ENCODE measurements around the gene SYNJ2.

The SYNJ2 gene

GRCh38 chr6:158068893-158069799 lies 87.5 kb downstream of the SYNJ2 start:
- no peak for DNase-seq (ENCODE audit: low spot score)
- TF ChIP-seq CTCF (IDR thresholded peaks at IDR 0.05; ENCODE audit: extremely low read depth, missing control alignments) = no peak

GRCh38 chr6:158069800-158070195 lies 88.1 kb downstream of the SYNJ2 start:
- no peak for DNase-seq (ENCODE audit: low spot score)
- TF ChIP-seq CTCF (IDR thresholded peaks at IDR 0.05; ENCODE audit: extremely low read depth, missing control alignments) = no peak

- TF ChIP-seq CTCF (IDR thresholded peaks at IDR 0.05; ENCODE audit: extremely low read depth, missing control alignments) = no peak
- no peak for DNase-seq (ENCODE audit: low spot score)
These were observed 88.8 kb downstream of the SYNJ2 start for GRCh38 chr6:158070513-158070912.

GRCh38 chr6:158071121-158072082 lies 89.7 kb downstream of the SYNJ2 start:
- no peak for DNase-seq (ENCODE audit: low spot score)
- TF ChIP-seq CTCF (IDR thresholded peaks at IDR 0.05; ENCODE audit: extremely low read depth, missing control alignments) = no peak

- TF ChIP-seq CTCF (IDR thresholded peaks at IDR 0.05; ENCODE audit: extremely low read depth, missing control alignments) = peak; percentile 75
- DNase-seq (ENCODE audit: low spot score) = peak; percentile 85
These were observed 90.5 kb downstream of the SYNJ2 start for GRCh38 chr6:158072083-158072721.

GRCh38 chr6:158073776-158074175 lies 92.1 kb downstream of the SYNJ2 start:
- TF ChIP-seq CTCF (IDR thresholded peaks at IDR 0.05; ENCODE audit: extremely low read depth, missing control alignments) = no peak
- DNase-seq (ENCODE audit: low spot score) = no peak

Data from GM20000 (cell line).